ENCODE results near the gene SYCE3.

Gene SYCE3

DNA sequence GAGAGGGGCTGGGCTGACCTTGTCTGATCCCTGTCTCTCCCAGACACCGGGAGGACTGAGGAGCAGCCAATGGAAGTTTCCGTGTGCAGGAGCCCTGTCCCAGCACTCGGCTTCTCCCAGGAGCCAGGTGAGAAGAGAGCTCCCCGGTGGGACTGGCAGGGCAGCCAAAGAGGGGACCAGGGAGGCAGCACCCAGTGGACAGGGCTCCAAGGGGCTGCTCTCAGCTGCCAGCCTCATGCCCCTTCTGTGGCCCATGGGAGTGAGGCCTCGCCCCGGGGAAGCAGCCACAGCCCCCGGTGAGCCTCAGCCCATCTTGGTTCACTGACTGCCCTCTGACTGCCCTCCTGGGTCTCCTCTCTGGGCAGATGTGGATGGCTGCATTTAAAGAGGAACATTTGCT, 44.1 kb downstream of the SYCE3 start:
- ATAC-seq (no peak), DNase-seq (no peak)

DNA sequence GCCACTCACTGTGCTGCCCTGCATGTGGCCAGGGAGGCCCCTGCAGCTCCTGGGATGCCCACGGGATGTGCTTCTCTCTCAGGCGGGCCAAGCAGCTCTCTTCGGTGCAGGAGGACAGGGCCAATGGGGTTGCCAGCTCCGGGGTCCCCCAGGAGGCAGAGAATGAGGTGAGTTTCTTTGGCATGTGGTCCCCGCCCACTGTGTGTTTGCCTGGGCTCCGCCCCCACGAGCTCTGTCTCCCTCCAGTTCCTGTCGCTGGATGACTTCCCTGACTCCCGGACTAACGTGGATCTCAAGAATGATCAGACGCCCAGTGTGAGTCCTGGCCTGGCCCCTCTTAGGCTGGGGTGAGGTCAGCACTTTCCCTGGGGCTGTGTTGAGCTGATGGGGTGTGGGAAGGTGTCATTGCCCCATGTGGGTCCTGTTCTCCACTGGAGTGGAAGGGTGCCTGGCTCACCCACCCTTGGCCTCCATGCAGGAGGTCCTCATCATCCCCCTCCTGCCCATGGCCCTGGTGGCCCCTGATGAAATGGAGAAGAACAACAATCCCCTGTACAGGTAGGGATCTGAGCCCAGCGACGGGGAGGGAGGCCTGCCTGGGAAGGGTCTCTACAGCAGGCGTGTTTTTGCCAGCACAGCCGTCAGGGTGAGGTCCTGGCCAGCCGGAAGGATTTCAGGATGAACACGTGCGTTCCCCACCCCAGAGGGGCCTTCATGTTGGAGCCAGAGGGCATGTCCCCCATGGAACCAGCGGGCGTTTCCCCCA, 45.0 kb downstream of the SYCE3 start:
- DNase-seq, result no peak
- no peak for ATAC-seq

DNA sequence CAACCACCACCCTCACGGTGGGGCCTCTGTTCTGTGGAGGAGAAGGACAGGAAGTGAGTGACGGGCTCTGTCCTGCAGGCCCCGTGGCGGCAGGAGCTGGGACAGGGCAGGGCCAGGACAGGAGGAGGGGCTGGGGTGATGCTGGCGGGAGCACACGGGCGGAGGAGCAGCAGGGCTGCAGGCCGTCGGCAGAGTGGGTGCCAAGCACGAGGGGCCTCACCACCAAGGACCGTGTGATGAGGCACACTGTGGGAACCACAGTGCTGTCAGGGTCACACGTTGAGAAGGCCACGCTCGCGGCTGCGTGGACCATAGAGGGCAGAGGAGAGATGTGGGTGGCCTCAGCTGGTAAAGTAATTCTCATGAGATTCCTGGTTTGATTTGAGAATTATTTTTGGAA, 45.8 kb downstream of the SYCE3 start:
- ATAC-seq, result no peak

DNA sequence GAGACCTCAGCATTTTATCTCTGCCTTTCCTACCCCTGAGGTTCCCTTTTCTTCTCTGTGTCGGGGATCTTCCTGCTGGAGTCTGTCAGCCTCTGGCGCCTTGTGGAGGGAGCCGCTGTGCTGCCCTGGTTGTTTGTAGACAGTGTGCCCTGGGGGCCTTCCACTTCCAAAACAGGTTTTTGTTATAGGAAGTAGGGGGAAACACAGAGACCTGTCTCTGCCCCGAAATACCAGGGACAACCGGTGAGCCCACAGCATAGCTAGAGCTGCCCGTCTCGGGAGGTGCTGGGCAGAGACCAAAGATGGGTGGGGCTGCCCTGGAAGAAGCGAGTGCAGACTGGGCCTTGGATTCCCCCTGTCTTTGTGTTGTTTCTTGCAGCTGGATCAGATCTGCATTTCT, 46.7 kb downstream of the SYCE3 start:
- no peak for DNase-seq
- ATAC-seq, result no peak

More for the DNA sequence above, 45.8 kb downstream of the SYCE3 start:
- no peak for DNase-seq

DNA sequence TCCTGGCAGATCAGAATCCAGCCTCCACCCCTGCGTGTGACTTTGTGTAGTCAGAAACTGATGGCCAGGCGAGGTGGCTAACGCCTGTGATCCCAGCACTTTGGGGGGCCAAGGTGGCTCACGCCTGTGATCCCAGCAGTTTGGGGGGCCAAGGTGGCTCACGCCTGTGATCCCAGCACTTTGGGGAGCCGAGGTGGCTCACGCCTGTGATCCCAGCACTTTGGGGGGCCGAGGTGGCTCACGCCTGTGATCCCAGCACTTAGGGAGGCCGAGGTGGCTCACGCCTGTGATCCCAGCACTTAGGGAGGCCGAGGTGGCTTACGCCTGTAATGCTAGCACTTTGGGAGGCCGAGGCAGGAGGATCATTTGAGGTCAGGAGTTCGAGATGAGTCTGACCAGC, 49.5 kb downstream of the SYCE3 start:
- DNase-seq (no peak), ATAC-seq (no peak)

DNA sequence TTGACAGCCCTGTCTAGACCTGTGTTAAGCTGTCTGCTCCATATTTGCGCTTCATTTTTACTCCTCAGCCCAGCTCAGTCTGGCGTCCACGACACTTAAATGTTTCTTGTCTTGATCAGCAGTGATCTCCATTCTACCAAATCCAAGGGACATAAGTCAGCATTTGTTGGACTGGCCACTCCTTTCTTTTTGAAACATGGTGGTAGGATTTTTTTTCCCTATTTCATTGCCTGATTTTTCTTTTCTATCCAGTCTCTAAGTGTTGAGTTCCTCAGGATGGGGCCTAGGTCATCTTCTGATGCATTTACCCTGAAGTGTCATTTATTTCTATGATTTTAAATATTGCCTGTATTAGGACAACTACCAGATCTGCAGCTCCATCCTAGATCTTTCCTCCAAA, 53.8 kb downstream of the SYCE3 start:
- ATAC-seq (no peak), DNase-seq (no peak)

DNA sequence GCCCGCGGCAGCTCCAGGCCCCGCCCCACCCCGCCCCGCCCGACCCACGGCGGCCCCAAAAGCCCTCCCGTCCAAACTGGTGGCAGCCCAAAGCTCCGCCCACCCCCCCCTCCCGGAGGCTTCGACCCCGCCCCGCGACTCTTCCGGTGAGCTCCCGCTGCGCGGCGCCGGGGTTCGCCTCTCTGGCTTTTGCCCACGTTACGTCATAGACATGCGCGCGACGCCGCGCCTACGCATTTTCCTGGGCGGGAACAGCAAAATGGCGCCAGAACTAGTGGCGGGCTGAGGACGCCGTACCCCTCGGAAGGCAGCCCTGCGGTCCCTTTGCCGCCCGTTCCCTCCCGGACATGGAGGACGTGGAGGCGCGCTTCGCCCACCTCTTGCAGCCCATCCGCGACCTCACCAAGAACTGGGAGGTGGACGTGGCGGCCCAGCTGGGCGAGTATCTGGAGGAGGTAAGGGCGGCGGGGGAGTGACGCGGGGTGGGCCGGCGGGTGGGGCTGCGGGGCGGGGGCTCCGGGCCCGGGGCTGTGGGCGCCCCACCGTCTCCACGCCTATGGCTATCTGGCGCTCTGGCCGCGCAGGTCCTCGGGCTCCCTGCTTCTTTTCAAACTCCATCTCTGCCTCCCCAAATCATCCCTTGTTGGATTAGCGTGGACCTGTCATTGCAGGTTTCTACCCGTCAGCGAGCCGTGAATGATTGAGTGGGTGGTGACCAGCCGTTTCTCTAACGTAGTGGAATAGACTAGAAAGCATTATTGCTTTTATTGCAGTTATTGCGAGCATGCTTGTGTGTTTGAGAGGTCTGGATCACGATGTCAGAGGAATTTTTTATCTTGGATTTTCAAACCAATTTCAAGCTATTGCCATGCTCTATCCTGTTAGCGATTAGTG, 54.5 kb downstream of the SYCE3 start, which contains the start of gene NCAPH2:
Gene NCAPH2 (plus strand): TSS at position 234 of the 894 bp plus-strand sequence. CDS start 114 bp downstream, at position 348.
- ATAC-seq (peak; percentile 77), DNase-seq (peak; percentile 98)

DNA sequence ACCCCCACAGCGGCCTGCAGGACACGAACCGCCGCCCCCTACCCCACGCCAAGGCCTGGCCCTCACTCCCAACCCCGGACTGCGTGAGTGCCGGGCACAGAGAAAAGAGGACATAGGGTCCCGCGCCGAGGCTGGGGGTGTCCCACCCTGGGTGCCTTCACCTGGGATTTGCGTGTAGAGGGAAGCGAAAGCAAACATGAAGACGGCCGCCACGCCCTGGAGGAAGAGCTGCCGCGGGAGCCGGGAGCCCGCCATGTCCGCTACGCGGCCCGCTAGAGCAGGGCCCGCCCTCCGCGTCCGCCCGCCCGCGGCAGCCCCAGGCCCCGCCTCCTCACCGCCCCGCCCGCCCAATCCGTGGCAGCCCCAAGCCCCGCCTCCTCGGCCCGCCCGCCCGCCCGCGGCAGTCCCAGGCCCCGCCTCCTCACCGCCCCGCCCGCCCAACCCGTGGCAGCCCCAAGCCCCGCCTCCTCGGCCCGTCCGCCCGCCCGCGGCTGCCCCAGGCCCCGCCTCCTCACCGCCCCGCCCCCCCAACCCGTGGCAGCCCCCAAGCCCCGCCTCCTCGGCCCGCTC, 55.2 kb downstream of the SYCE3 start, which contains the start of gene LMF2:
Gene LMF2 (minus strand): TSS at position 282 of the 570 bp plus-strand sequence. CDS start 27 bp downstream, at position 255.
- peak; percentile 84 for ATAC-seq
- DNase-seq, result peak; percentile 96

DNA sequence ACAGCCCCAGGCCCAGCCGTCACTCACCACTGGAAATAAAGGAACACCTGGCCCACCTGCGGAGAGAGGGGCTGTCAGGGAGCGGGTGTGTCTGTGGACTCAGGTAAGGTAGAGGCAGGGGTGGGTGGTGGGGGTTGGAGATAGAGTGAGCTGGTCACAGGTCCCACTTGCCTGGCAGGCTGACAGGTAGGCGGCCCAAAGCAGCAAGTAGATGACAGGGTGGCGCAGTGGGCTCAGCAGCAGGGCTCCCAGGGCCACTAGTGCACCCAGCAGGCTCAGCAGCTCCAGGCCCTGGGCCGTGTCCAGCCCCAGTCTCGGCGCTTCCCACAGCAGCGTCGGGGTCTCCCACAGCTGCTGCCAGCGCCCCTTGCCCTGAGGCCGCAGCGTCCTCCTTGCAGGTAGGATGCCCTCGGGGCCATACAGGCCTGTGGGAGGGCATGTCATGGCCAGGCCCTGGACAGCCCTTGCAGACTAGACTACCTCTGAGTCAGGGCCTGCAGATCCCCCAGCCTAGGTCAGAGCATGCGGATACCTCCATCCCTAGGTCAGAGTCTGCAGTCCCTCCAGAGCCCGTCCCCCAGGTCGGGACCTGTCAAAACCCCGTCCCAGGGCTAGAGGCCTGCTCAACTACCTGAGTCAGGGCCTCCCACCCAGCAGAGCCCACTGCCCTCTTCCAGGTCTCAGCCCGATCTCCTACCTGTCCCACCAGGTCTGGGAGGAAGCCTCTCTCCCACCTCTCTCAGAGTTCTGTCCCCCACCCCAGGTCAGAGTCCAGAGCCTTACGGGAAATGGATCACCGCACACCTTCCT, 55.9 kb downstream of the SYCE3 start:
- DNase-seq, result no peak
- ATAC-seq, result no peak

DNA sequence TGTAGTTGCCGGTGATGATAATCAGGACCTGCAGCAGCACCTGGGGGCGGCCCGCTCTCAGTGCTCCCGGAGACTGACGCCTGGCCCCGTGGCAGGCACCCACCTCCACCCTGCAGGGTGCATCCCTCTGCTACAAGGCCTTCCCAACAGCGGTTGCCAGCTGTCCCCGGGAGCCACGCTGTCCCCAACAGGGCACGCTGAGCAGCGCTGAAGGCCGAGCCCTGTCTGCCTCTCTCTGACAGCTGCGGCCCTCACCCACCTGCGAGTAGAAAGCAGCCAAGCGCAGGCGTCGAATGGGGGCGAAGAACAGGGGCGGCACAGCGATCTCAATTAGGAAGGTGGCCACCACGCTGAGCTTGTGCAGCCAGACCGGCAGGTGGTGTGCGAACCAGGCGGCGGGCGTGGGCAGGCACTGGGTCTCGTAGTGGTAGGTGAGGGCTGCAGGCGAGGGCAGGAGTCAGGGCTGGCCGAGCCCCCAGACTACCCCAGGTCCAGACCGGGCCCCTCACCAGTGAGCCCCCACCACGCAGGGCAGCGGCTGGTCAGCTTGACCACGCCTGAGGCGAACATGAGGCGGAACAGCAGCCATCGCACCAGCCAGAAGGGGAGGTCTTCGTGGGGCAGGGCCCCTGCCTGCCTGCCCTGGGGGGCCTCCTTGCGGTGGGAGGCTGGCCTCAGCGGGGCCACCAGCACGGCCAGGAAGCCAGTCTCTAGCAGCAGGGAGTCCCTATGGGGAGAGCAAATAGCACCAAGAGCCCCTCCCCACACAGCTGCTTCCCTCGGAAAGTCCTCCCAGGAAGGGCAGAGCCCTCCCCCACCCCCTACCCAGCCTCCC, 56.7 kb downstream of the SYCE3 start:
- no peak for ATAC-seq
- DNase-seq, result no peak

DNA sequence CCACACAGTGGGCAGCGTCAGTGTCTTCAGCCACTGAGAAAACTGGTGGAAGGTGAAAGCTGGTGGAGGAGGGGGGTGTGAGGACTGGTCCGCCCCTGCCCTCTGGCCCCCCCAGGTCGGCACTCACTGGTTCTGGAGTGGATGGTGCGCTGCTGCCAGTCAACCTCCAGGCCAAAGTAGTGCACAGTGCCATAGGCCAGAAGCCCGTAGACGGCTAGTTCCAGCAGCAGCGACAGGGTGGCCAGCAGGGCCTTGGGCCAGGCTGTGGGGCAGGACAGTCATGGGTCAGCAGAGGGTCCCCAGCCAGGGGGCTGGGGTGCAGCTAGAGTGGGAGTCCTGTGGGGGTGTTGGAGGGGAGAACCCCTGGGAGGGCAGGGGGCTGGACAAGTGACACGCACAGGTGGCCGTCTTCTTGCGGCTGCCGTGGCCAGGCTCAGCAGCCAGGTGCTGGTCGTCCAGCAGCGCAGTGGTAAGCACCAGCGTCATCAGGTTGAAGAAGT, 57.4 kb downstream of the SYCE3 start:
- no peak for ATAC-seq
- DNase-seq, result no peak

DNA sequence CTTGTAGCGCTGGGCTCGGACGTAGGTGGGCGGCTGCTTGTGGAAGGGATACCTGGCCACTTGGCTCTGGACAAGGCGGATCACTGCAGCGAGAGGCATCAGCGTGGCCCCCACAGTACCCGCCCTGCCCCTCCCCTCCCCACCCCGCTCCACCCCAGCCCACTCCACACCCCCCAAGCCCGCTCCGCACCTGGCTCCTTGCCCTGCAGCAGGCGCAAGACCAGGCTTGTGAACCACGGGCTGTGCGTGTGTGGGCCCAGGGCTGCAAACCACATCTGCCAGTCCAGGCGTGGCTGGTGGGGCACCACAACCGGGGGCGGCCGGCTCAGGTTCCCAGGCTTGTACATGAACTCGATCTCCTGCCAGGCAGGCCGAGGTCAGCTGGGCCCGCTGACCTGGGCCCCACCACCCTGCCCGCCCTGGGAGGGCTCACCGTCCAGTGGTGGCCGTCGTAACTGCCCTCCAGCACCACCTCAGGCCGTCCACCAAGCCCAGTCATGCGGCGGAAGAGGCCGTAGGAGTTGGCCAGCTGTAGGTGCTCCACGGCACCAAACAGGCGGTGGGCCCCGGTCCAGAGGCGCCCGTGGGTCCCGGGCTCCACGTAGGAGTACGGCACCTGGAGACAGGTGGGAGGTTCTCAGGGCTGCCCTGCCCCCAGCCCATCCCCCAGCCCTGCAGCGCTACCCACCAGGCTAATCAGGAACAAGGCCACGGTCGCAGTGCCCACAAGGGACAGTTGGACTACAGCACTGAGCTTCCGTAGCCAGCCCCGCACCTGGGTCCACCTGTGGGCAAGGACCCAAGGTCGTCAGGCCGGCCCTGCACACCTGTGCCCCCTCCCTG, 58.1 kb downstream of the SYCE3 start:
- DNase-seq (no peak), ATAC-seq (no peak)

DNA sequence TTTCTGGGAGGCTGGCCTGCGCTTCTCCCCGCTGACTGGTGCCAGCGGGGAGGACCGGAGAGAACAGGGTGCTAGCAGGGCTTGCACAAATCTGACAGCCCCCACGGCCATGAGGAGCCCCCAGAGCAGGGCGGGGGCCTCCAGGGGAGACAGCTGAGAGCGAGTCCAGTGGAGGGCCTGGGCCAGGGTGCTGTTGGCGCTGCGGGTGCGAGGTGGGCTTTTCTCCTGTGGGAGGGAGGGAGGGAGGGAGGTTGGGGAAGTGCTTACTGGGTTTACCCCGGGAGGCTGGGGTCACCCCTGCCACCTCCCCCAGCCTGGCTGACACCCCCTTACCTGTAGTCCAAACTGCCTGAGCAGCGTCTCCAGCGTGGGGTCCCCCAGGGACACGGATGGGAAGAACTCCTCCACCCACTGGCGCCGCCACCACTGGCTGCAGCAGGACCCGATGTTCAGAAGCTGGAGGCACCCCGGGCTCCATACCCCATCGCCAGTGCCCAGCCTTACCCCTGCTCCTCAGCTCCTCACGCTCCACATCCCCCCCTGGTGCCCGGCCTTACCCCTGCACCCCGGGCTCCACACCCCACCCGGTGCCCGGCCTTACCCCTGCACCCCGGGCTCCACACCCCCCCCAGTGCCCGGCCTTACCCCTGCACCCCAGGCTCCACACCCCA, 59.1 kb downstream of the SYCE3 start:
- DNase-seq (peak; percentile 55), ATAC-seq (no peak)

DNA sequence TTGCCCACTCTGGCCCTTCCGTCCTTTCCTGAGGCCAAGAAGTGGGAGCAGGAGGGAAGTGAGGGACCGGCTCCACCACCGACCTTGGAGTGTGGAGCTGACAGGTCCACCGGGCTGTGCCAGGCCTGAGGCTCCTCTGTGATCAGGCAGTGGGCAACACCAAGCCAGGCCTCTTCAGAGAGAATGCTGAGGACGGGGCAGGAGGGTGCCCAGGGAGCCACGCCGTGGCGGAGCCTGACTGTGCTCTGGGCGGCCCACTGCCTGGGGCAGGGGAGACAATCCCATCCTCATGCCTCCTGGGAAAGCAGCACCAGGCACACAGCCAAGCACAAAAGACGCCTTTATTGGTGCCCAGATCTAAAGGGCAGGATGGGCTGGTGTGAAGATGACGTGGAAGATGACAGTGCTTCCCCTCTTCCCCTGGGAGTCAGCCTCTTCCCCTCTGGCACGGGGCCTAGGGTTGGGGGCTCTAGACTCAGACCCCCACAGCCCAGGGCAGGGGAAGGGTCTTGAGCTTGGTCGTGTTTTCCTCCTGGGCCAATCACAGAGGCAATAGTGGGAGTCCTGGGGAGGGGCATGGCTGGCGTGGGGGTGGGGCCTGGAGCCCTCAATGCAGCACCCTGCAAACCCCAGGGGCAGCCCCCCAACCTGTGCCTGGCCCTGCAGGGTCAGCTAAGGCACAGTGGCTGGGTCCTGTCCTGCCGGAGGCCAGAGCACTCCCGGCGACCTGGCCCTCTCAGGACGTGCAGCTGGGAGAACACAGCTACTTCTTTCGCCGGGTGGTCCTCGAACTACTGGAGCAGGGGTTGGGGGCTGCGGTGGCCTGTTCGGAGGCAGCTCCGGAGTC, 59.9 kb downstream of the SYCE3 start:
- DNase-seq, result no peak

DNA sequence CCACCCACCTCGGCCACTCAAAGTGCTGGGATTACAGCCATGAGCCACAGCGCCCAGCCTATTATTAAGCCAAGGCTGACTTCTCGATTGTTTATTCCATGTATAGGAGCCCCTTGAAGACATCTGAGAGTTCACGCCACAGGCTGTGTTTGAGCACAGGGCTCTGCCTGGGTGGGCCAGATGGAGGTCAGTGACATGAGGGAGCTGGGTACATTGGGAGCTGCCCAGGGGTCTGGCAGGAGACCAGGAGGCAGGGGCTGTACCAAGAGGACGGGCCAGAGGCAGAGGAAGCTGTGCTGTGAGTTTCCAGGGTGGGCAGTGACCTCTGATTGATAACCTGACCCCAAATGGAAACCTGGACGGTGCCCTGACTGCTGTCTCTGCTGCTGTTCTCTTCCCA, 60.6 kb downstream of the SYCE3 start:
- ATAC-seq (no peak), DNase-seq (no peak)

More for the DNA sequence above, 59.9 kb downstream of the SYCE3 start:
- no peak for ATAC-seq

Data from stimulated activated naive CD8-positive, alpha-beta T cell treated with anti-CD3 and anti-CD28 coated beads, Interleukin-15, Interleukin-2, amounts not matched to agents 100 U/mL and 50 U/mL, for 24 hours (primary cell).